Astrocyte of the cerebellum (primary cell): ENCODE results near the gene WDR19.
"Not testable (repeated sequence)": the region's sequence is repeated elsewhere in the genome, so short reads cannot be mapped to it uniquely, and the experiment has no call there.

Experiments used
- DNase-seq: peaks from one replicate; pipeline ENCODE4 v3.0.0-alpha.2; 2011; ENCODE audit warnings: low read depth
- H3K4me3 ChIP-seq: 2 replicates; pipeline ENCODE4 v1.5.1; 2011; ENCODE audit warnings: mild to moderate bottlenecking, low read depth, low read length, moderate library complexity
- CTCF ChIP-seq: IDR thresholded peaks from 2 replicates; pipeline ENCODE4 v1.5.1; 2012; ENCODE audit warnings: low read length, low read depth, moderate library complexity, mild to moderate bottlenecking; ENCODE audit errors: missing control alignments
- in situ Hi-C: cut with HindIII; loops from 2 replicates; pipeline ENCODE4 v1.10.0; 2017; ENCODE audit warnings: low sequenced_read_pairs

Gene WDR19

DNA sequence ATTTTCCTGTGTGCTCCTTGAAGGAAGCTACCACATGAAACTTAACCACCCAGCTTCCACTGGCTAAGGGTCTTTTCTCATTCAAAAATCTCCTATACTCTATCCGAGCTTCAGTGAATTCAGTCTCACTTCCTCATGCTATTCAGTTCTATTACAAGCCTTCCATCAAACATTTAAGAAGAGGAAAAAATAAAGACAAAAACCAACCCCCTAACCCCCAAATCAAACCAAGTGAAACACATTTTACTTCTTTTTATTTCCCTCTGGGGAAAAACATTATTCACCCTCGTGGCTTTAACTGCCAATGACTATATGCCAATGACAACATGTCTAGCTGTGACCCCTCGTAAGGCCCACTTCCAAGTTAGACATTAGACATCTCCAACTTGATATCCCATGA, 16.2 kb upstream of the WDR19 start:
- TF ChIP-seq CTCF = no peak
- in situ Hi-C loops = no loop called here
- no peak overlapping the region for H3K4me3 ChIP-seq
- DNase-seq = no peak

- no peak overlapping the region for H3K4me3 ChIP-seq
- DNase-seq = no peak
- no peak for TF ChIP-seq CTCF
- in situ Hi-C loops = no loop called here
Measured at GRCh38 chr4:39166669-39167068, 15.7 kb upstream of the WDR19 start.

- in situ Hi-C loops = no loop called here
- H3K4me3 ChIP-seq = no peak overlapping the region
- DNase-seq = peak; percentile 11
- TF ChIP-seq CTCF = no peak
Measured at GRCh38 chr4:39169426-39169825, 12.9 kb upstream of the WDR19 start.

DNA sequence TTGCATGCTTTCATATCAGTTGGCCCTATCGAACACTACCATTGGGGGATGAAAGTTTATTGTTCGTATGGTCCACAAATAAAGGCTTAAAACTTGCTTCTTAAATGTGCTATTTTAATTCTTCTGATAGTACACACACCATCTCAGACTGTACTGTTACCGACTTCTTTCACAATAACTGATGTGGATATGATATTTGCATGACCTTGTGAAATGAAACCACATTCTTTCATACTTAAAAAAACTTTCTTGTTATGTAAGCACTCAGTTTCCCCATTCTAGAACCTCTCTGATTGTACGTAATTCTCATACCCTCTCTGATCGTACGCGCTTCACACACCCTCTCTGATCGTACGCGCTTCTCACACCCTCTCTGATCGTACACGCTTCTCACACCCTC, 12.0 kb upstream of the WDR19 start:
- no peak for DNase-seq
- H3K4me3 ChIP-seq = no peak overlapping the region
- in situ Hi-C loops = no loop called here
- TF ChIP-seq CTCF = no peak

GRCh38 chr4:39178706-39179105, 3.6 kb upstream of the WDR19 start:
- in situ Hi-C loops = no loop called here
- no peak overlapping the region for H3K4me3 ChIP-seq
- DNase-seq = no peak
- TF ChIP-seq CTCF = no peak

DNA sequence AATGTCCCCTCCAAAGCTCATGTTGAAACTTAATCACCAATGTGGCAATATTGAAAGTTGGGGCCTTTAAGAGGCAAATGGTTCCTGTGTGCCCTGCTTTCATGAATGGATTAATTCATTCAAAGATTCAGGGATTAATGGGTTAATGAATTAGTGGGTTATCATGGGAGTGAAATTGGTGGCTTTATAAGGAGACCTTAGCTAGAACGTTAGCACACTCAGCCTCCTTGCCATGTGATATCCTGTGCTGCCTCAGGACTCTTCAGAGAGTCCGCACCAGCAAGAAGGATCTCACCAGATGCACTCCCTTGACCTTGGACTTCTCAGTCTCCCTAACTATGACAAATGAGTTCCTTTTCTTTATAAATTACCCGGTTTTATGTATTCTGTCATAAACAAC, 2.6 kb upstream of the WDR19 start:
- no peak overlapping the region for H3K4me3 ChIP-seq
- DNase-seq = no peak
- no peak for TF ChIP-seq CTCF
- in situ Hi-C loops = no loop called here

GRCh38 chr4:39180629-39181028, 1.7 kb upstream of the WDR19 start:
- H3K4me3 ChIP-seq, in situ Hi-C loops, DNase-seq: not testable (repeated sequence)
